ENCODE results near the gene DKC1. TPM values are rescaled to one million over a fixed set of nuclear protein-coding genes. Genes with fewer than 3 reads are reported as not detected.

DKC1 gene
- total RNA-seq = 26.4 and 63.4 TPM in 2 replicates

GRCh38 chrX:154762537-154763296 is at the start of gene DKC1:
DKC1 (plus strand) TSS chrX:154762864; CDS start chrX:154762966, 102 bp downstream.

GRCh38 chrX:154750301-154751202 is 12.1 kb upstream of the DKC1 start, which contains the start of gene GAB3:
GAB3 (minus strand) TSS chrX:154751077; CDS start chrX:154751025, 52 bp downstream.

GRCh38 chrX:154804957-154805695 is 42.5 kb downstream of the DKC1 start, which contains the start of gene MPP1:
MPP1 (minus strand) TSS chrX:154805485; CDS start chrX:154805373, 112 bp downstream.

Other genes with a start within 250 kb of the DKC1 start
- gene FAM3A, start 246.6 kb upstream of the DKC1 start, total RNA-seq = 17.6 and 45.2 TPM in 2 replicates
- gene G6PD, start 216.0 kb upstream of the DKC1 start, total RNA-seq = 38.9 and 52.8 TPM in 2 replicates
- gene IKBKG, start 215.2 kb upstream of the DKC1 start, total RNA-seq = 12.1 and 14.2 TPM in 2 replicates
- not detected in 2 replicates for gene CTAG1A, start 177.7 kb upstream of the DKC1 start, total RNA-seq
- gene CTAG1B, start 143.6 kb upstream of the DKC1 start, total RNA-seq = not detected in 2 replicates
- not detected in 2 replicates for gene CTAG2, start 109.3 kb upstream of the DKC1 start, total RNA-seq
- 8.3 and 13.9 TPM in 2 replicates for gene GAB3, start 11.8 kb upstream of the DKC1 start, total RNA-seq
- 29.1 and 33.8 TPM in 2 replicates for gene MPP1, start 42.6 kb downstream of the DKC1 start, total RNA-seq
- not detected in 2 replicates for gene SMIM9, start 71.8 kb downstream of the DKC1 start, total RNA-seq
- 1.3 and 2.3 TPM in 2 replicates for gene F8A1, start 123.5 kb downstream of the DKC1 start, total RNA-seq

Data from bladder microvascular endothelial cell (primary cell).